ENCODE measurements around the gene BPNT1.

Gene BPNT1

GRCh38 chr1:220011620-220012019 lies 78.0 kb downstream of the BPNT1 start:
- no peak for DNase-seq

Data from nucleus accumbens (tissue), 56 donors.